T-helper 2 cell treated with Interferon-gamma antibody and Interleukin-4, amounts not matched to agents 5 μg/mL and 100 μg/mL, for 36 hours (primary cell): ENCODE data around the gene ABCC5.
A peak's percentile ranks its signal among the peaks of the same experiment; 100 is the strongest.
"Not testable (repeated sequence)": the region's sequence is repeated elsewhere in the genome, so short reads cannot be mapped to it uniquely, and the experiment has no call there.

Experiments used
- DNase-seq: peaks from one replicate; pipeline ENCODE4 v3.0.0; 2021; ENCODE audit warnings: low spot score
- H3K27ac Mint-ChIP-seq: one replicate; pipeline ENCODE4 v1.8.0; 2021; ENCODE audit warnings: mild to moderate bottlenecking, mixed read lengths
- H3K27me3 Mint-ChIP-seq: one replicate; pipeline ENCODE4 v1.8.0; 2021; ENCODE audit warnings: low read depth, mixed read lengths
- H3K36me3 Mint-ChIP-seq: one replicate; pipeline ENCODE4 v1.8.0; 2021; ENCODE audit warnings: low read depth, mixed read lengths
- H3K4me1 Mint-ChIP-seq: one replicate; pipeline ENCODE4 v1.8.0; 2021; ENCODE audit warnings: low read depth, mixed read lengths
- H3K4me3 Mint-ChIP-seq: one replicate; pipeline ENCODE4 v1.8.0; 2022; ENCODE audit warnings: mild to moderate bottlenecking, moderate library complexity, mixed read lengths
- H3K9me3 Mint-ChIP-seq: one replicate; pipeline ENCODE4 v1.8.0; 2021; ENCODE audit warnings: mixed read lengths

ABCC5 gene

GRCh38 chr3:183896184-183896583 lies 121.5 kb downstream of the ABCC5 start:
- no peak for DNase-seq
- no peak overlapping the region for H3K4me3 Mint-ChIP-seq
- no peaks in the 10 kb centered on the region for H3K27me3 Mint-ChIP-seq
- no peaks in the 10 kb centered on the region for H3K36me3 Mint-ChIP-seq
- H3K9me3 Mint-ChIP-seq, result no peaks in the 10 kb centered on the region
- no peaks in the 10 kb centered on the region for H3K4me1 Mint-ChIP-seq
- H3K27ac Mint-ChIP-seq, result no peak overlapping the region

GRCh38 chr3:183895774-183896173 lies 121.9 kb downstream of the ABCC5 start:
- H3K36me3 Mint-ChIP-seq, result no peaks in the 10 kb centered on the region
- no peaks in the 10 kb centered on the region for H3K4me1 Mint-ChIP-seq
- H3K27me3 Mint-ChIP-seq, result no peaks in the 10 kb centered on the region
- DNase-seq, result no peak
- no peak overlapping the region for H3K4me3 Mint-ChIP-seq
- H3K27ac Mint-ChIP-seq, result no peak overlapping the region
- H3K9me3 Mint-ChIP-seq, result no peaks in the 10 kb centered on the region

GRCh38 chr3:183895296-183895695 lies 122.4 kb downstream of the ABCC5 start:
- no peaks in the 10 kb centered on the region for H3K27me3 Mint-ChIP-seq
- no peaks in the 10 kb centered on the region for H3K36me3 Mint-ChIP-seq
- H3K9me3 Mint-ChIP-seq, result no peaks in the 10 kb centered on the region
- no peak for DNase-seq
- no peak overlapping the region for H3K4me3 Mint-ChIP-seq
- H3K27ac Mint-ChIP-seq, result no peak overlapping the region
- H3K4me1 Mint-ChIP-seq, result no peaks in the 10 kb centered on the region

GRCh38 chr3:183892610-183893214 lies 125.0 kb downstream of the ABCC5 start:
- DNase-seq, result no peak
- no peak overlapping the region for H3K27ac Mint-ChIP-seq
- no peaks in the 10 kb centered on the region for H3K4me1 Mint-ChIP-seq
- H3K4me3 Mint-ChIP-seq, result no peak overlapping the region
- H3K9me3 Mint-ChIP-seq, result no peaks in the 10 kb centered on the region
- no peaks in the 10 kb centered on the region for H3K36me3 Mint-ChIP-seq
- H3K27me3 Mint-ChIP-seq, result no peaks in the 10 kb centered on the region

- Mint-ChIP-seq H3K27ac (peak overlapping the region; percentile 7), H3K27me3 (no peaks in the 10 kb centered on the region), H3K4me1 (peaks cover 19% of the 10 kb centered on the region), H3K9me3 (no peaks in the 10 kb centered on the region), H3K4me3 (peak overlapping the region; percentile 56), H3K36me3 (peaks cover 1% of the 10 kb centered on the region)
- no peak for DNase-seq
Observed at GRCh38 chr3:183885766-183886165, 131.9 kb downstream of the ABCC5 start.

GRCh38 chr3:183884427-183885296 lies 133.0 kb downstream of the ABCC5 start, which contains the start of gene PARL:
Gene PARL (minus strand): TSS chr3:183884880. CDS start chr3:183884846, 34 bp downstream.
- peak; percentile 94 for DNase-seq
- no peaks in the 10 kb centered on the region for H3K9me3 Mint-ChIP-seq
- H3K4me1 Mint-ChIP-seq, result peaks cover 19% of the 10 kb centered on the region
- peak within 1 kb of the TSS; percentile 95 for H3K27ac Mint-ChIP-seq
- H3K27me3 Mint-ChIP-seq, result no peaks in the 10 kb centered on the region
- peak within 1 kb of the TSS; percentile 95 for H3K4me3 Mint-ChIP-seq
- H3K36me3 Mint-ChIP-seq, result peaks cover 1% of the 10 kb centered on the region

GRCh38 chr3:183884097-183884426 lies 133.6 kb downstream of the ABCC5 start:
- Mint-ChIP-seq H3K9me3 (no peaks in the 10 kb centered on the region), H3K4me1 (peaks cover 20% of the 10 kb centered on the region), H3K27me3 (no peaks in the 10 kb centered on the region)

GRCh38 chr3:183883291-183884096 lies 134.2 kb downstream of the ABCC5 start:
- peaks cover 1% of the 10 kb centered on the region for H3K36me3 Mint-ChIP-seq
- H3K4me1 Mint-ChIP-seq, result peaks cover 25% of the 10 kb centered on the region
- no peaks in the 10 kb centered on the region for H3K27me3 Mint-ChIP-seq
- peak overlapping the region; percentile 95 for H3K4me3 Mint-ChIP-seq
- DNase-seq, result no peak
- H3K9me3 Mint-ChIP-seq, result no peaks in the 10 kb centered on the region
- peak overlapping the region; percentile 95 for H3K27ac Mint-ChIP-seq

More at GRCh38 chr3:183884097-183884426, 133.6 kb downstream of the ABCC5 start:
- Mint-ChIP-seq H3K4me3 (peak overlapping the region; percentile 95), H3K36me3 (peaks cover 1% of the 10 kb centered on the region), H3K27ac (peak overlapping the region; percentile 95)
- DNase-seq, result no peak

- Mint-ChIP-seq H3K27ac (no peak overlapping the region), H3K36me3 (peaks cover 10% of the 10 kb centered on the region), H3K4me3 (no peak overlapping the region), H3K9me3 (no peaks in the 10 kb centered on the region), H3K4me1 (peaks cover 30% of the 10 kb centered on the region), H3K27me3 (no peaks in the 10 kb centered on the region)
- DNase-seq, result no peak
Observed at GRCh38 chr3:183880121-183880520, 137.6 kb downstream of the ABCC5 start.

- Mint-ChIP-seq H3K36me3 (peaks cover 8% of the 10 kb centered on the region), H3K27ac (no peak overlapping the region), H3K4me3 (no peak overlapping the region), H3K27me3 (no peaks in the 10 kb centered on the region), H3K9me3 (no peaks in the 10 kb centered on the region), H3K4me1 (peaks cover 26% of the 10 kb centered on the region)
- no peak for DNase-seq
Observed at GRCh38 chr3:183879243-183879642, 138.4 kb downstream of the ABCC5 start.

GRCh38 chr3:183878071-183878470 lies 139.6 kb downstream of the ABCC5 start:
- H3K4me3 Mint-ChIP-seq, result no peak overlapping the region
- no peaks in the 10 kb centered on the region for H3K9me3 Mint-ChIP-seq
- no peak overlapping the region for H3K27ac Mint-ChIP-seq
- peaks cover 19% of the 10 kb centered on the region for H3K4me1 Mint-ChIP-seq
- no peak for DNase-seq
- H3K36me3 Mint-ChIP-seq, result peaks cover 8% of the 10 kb centered on the region
- H3K27me3 Mint-ChIP-seq, result no peaks in the 10 kb centered on the region

GRCh38 chr3:183877227-183877626 lies 140.5 kb downstream of the ABCC5 start:
- H3K36me3 Mint-ChIP-seq, DNase-seq, H3K4me3 Mint-ChIP-seq, H3K27me3 Mint-ChIP-seq, H3K27ac Mint-ChIP-seq, H3K9me3 Mint-ChIP-seq: not testable (repeated sequence)
- peaks cover 16% of the 10 kb centered on the region for H3K4me1 Mint-ChIP-seq

- no peaks in the 10 kb centered on the region for H3K27me3 Mint-ChIP-seq
- no peak for DNase-seq
- H3K4me3 Mint-ChIP-seq, result no peak overlapping the region
- H3K4me1 Mint-ChIP-seq, result peaks cover 25% of the 10 kb centered on the region
- H3K27ac Mint-ChIP-seq, result no peak overlapping the region
- H3K36me3 Mint-ChIP-seq, result peaks cover 8% of the 10 kb centered on the region
- H3K9me3 Mint-ChIP-seq, result no peaks in the 10 kb centered on the region
Observed at GRCh38 chr3:183875411-183875810, 142.3 kb downstream of the ABCC5 start.

GRCh38 chr3:183873914-183874313 lies 143.8 kb downstream of the ABCC5 start:
- Mint-ChIP-seq H3K36me3 (peaks cover 8% of the 10 kb centered on the region), H3K27ac (no peak overlapping the region), H3K9me3 (no peaks in the 10 kb centered on the region), H3K27me3 (no peaks in the 10 kb centered on the region), H3K4me3 (no peak overlapping the region), H3K4me1 (peaks cover 24% of the 10 kb centered on the region)
- DNase-seq, result no peak
